Measurements from ENCODE around the gene MRPS17.
"Not testable (repeated sequence)": the region's sequence is repeated elsewhere in the genome, so short reads cannot be mapped to it uniquely, and the experiment has no call there.

Gene MRPS17

GRCh38 chr7:55951637-55952351, at the start of gene MRPS17:
Gene MRPS17 (plus strand): TSS chr7:55951877. CDS start chr7:55953196, 1,319 bp downstream.
- DNase-seq, result peak; percentile 65

GRCh38 chr7:55903985-55904759, 47.5 kb upstream of the MRPS17 start:
- no peak for DNase-seq

GRCh38 chr7:55912748-55913158, 38.9 kb upstream of the MRPS17 start:
- DNase-seq, result no peak

DNA sequence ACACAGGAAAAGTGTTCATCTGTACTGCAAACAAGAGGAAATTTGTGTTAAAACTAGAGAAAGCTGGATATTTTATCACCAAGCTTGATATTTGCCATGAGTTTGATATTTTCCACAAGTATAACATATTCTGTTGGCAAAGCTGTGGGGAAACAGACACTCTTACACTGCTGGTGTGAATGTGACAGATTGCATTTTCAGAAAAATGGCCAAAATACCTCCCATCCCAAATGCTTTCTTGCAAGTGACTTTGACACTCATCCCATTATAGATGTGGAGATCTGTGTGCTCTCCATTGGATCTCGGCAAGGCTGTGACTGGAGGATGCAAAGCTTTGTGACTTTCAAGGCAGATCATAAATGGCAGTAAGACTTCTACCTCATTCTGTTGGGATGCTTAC, 33.9 kb upstream of the MRPS17 start:
- DNase-seq, result no peak

DNA sequence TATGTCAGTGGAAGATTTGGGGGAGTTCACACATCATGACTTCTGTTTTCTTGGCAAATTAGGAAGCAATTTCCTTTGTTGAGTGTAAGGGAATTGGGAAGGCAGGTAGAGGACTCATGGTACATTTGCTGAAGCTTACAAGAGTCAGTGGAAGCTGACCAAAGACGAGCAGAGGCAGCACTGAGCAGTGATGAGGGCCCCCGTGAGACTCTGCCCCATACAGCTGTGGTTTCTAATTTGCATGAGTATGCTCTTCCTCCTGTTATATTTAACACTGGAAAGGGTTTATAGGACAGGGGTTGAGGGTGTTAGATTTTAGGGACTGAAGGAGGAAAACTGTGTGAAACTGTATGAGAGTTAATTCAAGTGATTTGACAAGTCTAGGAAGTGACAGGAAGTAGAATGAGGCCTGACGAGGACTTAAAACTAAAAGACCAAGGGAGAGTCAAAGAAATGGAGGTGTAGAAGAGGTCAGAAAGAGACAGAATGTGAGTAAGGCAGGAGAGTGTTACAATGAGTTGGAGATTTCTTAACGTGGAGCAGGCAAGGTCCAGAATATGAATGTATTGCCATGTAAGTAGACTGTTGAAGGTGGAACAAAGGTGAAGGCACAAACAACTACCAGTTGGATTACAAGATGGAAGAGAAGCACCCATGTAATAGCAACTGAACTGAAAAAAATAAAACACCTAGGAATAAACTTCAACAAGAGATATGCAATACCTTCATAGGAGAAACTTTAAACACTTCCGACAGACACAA, 23.5 kb upstream of the MRPS17 start:
- DNase-seq, result no peak

GRCh38 chr7:55931421-55932151, 20.1 kb upstream of the MRPS17 start:
- DNase-seq, result no peak

DNA sequence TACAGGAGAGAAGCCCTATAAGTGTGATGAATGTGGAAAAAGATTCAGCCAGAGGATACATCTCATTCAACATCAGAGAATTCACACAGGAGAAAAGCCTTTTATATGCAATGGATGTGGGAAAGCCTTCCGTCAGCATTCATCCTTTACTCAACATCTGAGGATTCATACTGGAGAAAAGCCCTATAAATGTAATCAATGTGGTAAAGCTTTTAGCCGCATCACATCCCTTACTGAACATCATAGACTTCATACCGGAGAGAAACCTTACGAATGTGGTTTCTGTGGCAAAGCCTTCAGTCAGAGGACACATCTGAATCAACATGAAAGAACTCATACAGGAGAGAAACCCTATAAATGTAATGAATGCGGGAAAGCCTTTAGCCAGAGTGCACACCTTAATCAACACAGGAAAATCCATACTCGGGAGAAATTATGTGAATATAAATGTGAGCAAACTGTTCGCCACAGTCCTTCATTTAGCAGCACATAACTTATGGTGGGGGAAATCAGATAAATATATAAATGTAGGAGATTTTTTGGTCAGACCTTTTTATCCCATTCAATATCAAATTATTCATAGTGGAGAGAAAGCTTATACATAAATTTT, 12.1 kb upstream of the MRPS17 start:
- no peak for DNase-seq

- no peak for DNase-seq
Observed at GRCh38 chr7:55946545-55946944, 5.1 kb upstream of the MRPS17 start.

DNA sequence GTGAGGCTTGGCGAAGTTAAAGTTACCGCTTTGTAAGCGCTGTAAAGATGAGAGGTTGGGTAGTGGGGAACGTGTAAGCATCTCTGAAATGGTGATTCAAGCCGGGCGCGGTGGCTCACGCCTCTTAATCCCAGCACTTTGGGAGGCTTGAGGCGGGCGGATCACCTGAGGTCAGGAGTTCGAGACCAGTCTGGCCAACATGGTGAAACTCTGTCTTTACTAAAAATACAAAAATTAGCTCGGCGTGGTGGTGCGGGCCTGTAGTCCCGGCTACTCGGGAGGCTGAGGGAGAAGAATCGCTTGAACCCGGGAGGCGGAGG, 635 bp downstream of the MRPS17 start:
- not testable (repeated sequence) for DNase-seq

- DNase-seq, result no peak
Observed at GRCh38 chr7:55953707-55954475, 2.2 kb downstream of the MRPS17 start.

DNA sequence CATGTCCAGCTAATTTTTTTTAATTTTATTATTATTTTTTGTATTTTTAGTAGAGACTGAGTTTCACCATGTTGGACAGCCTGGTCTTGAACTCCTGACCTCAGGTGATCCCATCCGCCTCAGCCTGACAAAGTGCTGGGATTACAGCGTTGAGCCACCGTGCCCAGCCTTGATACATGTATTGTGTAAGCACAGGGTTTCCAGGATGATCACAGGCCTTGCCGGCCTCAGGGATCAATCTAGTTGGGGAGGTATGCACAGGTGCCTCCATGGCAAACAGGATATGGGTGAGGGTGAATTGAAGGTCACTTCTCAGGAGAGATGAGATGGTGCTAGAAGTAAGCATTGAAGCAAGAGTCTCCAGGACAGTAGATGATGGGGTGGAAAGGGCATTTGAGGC, 5.5 kb downstream of the MRPS17 start:
- no peak for DNase-seq

DNA sequence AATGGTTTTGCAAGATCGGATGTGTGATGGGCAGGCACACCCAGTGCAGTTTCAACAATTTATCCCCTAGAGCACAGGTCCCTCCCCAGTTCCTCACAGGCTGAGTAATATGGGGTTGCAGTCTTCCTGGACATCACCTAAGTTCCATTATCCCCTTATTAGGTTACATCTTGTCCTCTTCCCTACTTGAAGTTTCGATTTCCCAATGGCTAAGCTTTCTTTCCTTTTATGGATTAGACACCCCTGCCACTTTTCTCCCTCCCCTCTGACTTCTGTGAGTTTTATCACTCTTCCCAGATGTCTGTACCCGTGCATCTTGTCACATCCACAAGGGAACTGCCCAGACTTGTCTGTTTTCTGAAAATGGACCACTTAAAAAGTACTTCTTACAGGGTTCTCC, 10.3 kb downstream of the MRPS17 start:
- no peak for DNase-seq

DNA sequence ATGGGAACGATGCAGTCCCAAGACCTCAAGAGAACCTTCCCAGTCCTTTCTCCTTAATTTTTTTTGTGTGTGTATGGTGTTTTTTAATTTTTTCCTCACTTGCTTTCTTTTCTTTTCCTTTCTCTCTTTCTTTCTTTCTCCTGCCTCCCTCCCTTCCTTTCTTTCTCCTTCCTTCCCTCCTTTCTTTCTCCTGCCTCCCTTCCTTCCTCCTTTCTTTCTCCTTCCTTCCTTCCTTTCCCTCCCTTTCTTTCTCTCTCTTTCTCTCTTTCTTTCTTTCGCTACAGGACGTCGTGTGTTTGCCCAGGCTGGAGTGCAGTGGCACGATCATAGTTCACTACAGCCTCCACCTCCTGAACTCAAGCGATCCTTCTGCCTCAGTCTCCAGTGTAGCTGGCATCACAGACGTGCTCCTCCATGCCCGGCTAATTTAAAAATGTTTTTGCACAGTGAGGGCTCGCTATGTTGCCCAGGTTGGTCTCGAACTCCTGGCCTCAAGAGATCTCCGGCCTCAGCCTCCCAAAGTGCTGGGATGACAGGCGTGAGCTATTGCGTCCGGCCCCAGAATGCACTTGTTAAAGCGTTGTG, 12.0 kb downstream of the MRPS17 start:
- DNase-seq, result no peak

GRCh38 chr7:55964261-55965099, 12.8 kb downstream of the MRPS17 start, which contains the start of gene NIPSNAP2:
Gene NIPSNAP2 (plus strand): TSS chr7:55964585. CDS start chr7:55964610, 25 bp downstream.
- DNase-seq, result peak; percentile 60

DNA sequence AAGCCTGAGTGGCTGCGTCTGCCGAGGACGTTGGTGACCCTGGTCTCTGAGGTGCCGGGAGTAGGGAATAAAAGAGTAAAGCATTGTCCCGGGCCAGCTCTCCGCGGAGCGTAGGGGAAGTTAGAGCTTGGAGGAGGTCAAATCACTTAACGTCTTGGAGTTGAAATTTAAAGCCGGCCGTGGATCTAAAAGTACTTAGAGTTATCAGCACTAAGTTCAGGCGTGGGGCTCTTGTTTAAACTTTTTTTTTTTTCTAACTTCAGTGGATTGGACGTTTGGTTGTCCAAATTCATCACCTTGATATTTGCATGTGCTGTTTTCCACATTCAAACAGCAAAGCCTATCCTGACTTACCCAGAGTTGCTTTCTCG, 13.4 kb downstream of the MRPS17 start:
- no peak for DNase-seq

GRCh38 chr7:55965805-55966421, 14.2 kb downstream of the MRPS17 start:
- no peak for DNase-seq

- DNase-seq, result no peak
Observed at GRCh38 chr7:55966851-55967250, 15.2 kb downstream of the MRPS17 start.

- DNase-seq, result no peak
Observed at GRCh38 chr7:55969391-55969790, 17.7 kb downstream of the MRPS17 start.

DNA sequence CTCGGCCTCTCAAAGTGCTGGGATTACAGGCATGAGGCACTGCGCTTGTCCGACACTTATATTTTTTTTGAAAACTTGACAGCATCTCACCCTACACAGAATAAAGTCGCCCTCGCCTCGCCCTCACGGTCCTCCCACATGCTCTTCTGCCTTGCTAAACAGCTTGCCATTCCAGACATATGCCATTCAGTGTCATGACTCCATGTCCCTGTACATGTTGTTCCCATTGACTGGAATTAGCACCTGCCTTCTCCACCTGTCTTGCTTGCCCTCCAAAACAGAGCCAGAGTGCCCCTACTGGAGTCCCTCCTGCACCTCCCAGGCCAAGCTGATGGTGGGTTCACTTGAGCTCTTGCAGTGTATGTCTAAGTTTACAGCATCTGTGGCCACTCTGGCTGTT, 18.9 kb downstream of the MRPS17 start:
- no peak for DNase-seq

DNA sequence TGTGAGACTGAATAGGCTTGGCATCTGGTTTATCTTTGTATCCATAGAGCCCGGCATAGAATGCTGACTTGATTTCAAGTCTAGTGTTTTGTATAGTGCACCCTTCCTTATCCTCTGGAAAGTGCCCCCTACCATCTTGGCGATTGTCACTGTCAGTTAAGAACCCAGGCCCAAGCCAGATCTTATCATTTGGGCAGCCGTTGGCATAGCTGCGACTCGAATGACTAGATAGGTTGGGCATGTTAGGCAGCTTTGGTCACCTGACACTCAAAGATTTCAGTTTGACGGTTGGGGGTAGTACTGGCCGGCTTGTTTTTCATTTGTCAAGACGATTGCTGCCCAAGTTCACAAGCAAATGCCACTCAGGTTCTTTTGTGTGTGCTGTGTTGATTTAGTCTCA, 19.3 kb downstream of the MRPS17 start:
- no peak for DNase-seq

Measured in NCI-H1105 (cell line).